Prostate gland (tissue), 2 donors: ENCODE measurements around the gene HHEX.

ENCODE experiments used
- CTCF ChIP-seq, 4 experiments: fragments of 200-600 bp in 2 of 4; fragments of 450-650 bp in 2 of 4; sonication (generic) in 2 of 4; IDR thresholded peaks; 1 replicate in 3 of 4; 2 replicates in 1 of 4; pipeline ENCODE4 v1.5.1; 2016 to 2019; ENCODE audit warnings: antibody characterized with exemption in 4 of 4, mild to moderate bottlenecking in 2 of 4, moderate library complexity in 2 of 4
- POLR2A ChIP-seq: fragments of 450-650 bp; IDR thresholded peaks from one replicate; pipeline ENCODE4 v1.6.1; 2016; ENCODE audit warnings: antibody characterized with exemption, mild to moderate bottlenecking
- POLR2AphosphoS5 ChIP-seq: sonication (generic); formaldehyde crosslinking; IDR thresholded peaks from one replicate; pipeline ENCODE4 v1.6.1; 2017; ENCODE audit warnings: antibody characterized with exemption

DNA sequence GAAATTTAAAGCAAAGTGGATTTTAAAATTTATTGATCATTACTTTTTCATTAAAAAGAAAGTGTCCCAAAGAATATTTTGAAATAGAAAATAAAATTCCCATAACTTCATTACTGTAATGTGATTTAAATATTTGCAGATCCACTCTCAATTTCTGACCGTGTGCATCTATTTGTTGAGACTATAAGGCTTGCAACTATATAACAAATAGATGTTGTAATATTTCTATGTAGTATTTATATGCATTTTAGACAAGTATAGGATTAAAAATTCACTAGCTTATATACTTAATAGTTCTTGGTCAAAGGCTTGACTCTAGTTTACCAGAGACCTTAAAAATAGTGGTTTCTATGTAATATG is 3.8 kb downstream of the HHEX start:
- no peak for TF ChIP-seq CTCF (IDR thresholded peaks at IDR 0.05)
- TF ChIP-seq POLR2AphosphoS5, result no peak
- no peak for TF ChIP-seq POLR2A
